ENCODE results near the gene RAP1GAP2.
"Not testable (repeated sequence)": the region's sequence is repeated elsewhere in the genome, so short reads cannot be mapped to it uniquely, and the experiment has no call there.

RAP1GAP2 gene

DNA sequence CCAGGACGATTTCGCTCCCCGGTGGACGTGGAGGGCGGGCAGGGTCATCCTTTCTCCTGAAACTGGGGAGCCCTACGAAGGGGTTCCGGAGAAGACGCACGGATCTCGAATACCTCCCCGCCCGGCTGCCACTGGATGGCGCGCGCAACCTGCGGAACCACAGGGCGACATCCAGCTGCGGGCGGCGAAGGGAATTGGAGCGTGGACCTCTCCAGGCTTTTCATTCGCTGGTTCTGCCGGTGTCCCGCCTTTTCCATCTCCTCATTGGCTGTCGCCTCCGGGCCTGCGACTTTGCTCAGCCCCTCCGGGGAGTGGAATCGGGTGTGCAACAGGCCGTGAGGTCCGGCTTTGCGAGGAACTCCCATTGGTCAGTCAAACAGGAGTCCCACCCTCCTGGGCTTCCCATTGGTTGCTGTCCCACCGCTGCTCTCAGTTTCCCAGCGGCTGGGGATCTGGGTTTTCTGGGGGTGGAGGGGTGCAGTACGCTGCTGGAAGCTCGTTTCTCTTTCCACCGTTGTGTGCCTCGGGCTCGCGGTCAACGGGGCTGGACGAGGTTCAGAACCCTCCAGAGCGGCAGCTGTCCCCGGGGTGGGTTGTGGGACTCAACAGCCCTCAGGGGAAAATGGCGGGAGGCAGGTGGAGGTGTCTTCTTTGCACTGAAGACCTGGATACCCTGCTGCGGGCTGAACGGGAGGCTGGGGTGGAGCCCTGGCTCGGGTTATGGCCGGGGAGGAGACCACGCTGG lies 252.7 kb downstream of the RAP1GAP2 start:
- FAIRE-seq: peak; percentile 91

DNA sequence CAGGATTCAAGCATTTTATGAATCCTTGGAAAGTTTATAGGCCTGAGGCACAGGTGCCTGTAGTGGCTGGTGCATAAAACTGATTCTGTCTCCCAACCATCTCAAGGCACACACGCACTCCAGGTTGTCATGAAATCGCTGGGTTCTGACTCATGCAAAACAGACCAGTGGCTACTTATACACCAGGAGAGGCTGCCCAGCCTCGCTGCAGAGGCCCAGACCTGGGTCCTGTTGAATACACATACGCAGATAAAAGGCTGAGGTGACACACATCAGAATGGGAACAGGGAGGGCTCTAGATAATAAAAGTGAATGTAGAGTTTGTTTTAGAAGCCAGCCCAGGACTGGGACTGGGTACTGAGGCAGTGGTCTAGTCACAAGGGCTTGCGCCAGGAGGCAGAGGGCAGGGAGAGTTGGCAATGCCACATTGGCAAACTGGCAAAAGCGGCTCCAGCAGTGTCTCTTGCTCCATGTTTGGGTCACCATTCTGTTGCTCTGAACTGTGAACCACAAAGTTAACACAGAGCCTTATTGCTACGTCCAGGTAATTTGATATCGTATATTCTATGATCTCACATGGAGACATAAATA lies 253.6 kb downstream of the RAP1GAP2 start:
- DNase-seq (ENCODE audit: extremely low spot score, insufficient read length, low read depth) (no peak), FAIRE-seq (no peak)

More for the DNA sequence above, 252.7 kb downstream of the RAP1GAP2 start:
- DNase-seq (ENCODE audit: extremely low spot score, insufficient read length, low read depth): peak; percentile 81

GRCh38 chr17:3054868-3055267 lies 258.6 kb downstream of the RAP1GAP2 start:
- FAIRE-seq; DNase-seq (ENCODE audit: extremely low spot score, insufficient read length, low read depth): not testable (repeated sequence)

DNA sequence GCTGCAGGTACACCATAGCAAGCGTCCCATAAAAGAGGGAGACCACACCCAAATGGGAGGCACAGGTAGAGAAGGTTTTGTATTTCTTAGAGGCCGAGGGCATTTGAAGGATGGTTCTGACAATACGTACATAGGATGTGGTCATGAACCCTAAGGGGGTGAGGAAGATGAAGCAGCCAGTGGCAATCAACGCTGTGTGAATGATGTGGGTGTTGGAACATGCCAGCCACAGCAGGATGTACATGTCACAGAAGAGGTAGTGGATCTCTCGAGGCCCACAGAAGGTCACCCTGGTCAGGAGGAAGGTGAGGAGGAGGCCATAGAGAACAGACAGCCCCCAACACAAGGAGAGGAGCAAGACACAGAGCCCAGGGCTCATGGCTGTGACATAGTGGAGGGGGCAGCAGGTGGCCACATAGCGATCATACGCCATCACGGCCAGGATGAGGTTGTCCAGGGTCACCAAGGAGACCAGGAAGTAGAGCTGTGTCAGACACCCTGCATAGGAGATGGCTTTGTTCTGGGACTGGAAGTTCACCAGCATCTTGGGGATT lies 266.7 kb downstream of the RAP1GAP2 start:
- not testable (repeated sequence) for FAIRE-seq; DNase-seq (ENCODE audit: extremely low spot score, insufficient read length, low read depth)

DNA sequence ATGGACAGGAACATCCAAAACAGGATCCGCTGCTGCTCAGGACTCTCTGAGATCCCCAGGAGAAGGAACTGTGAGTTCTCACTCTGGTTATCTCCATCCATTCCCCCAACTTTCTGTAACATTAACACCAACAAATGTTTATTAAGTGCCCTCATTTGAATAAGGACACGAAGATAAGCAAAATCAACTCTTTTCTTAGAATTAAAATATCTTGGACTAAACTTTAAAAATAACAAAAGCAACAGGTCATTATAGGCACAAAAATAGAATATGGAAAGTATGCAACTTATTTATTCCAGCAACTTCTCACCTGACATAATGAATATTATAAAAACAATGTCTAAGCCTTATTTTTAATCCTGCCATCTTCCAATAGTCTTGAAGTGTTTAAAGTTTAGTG lies 267.3 kb downstream of the RAP1GAP2 start, which contains the start of gene OR1D5:
TSS of gene OR1D5 (minus strand) at position 101 of the 400 bp plus-strand sequence. CDS start at position 101, 0 bp downstream.
- DNase-seq (ENCODE audit: extremely low spot score, insufficient read length, low read depth); FAIRE-seq: not testable (repeated sequence)

DNA sequence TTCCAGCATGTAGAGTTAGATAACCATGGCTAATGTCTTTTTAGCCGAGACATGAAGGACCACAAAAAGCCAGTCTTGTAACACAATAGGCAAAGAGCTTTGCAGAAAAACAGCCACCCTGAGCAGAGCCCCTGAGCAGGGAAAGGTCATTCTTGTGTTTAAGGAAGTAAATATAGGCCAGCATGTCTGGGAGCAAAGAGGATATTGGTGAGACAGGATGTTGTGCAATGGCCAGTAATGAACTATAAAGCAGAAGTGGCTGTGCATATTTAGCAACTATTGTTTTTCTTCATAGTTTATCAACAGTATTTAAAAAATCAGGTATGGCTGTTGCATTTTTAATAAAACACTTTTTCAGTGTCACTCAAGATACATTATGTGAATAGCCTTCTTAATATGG lies 269.0 kb downstream of the RAP1GAP2 start:
- FAIRE-seq: peak; percentile 33
- DNase-seq (ENCODE audit: extremely low spot score, insufficient read length, low read depth): not testable (repeated sequence)

GRCh38 chr17:3073850-3074249 lies 277.6 kb downstream of the RAP1GAP2 start:
- FAIRE-seq; DNase-seq (ENCODE audit: extremely low spot score, insufficient read length, low read depth): not testable (repeated sequence)
